GM21515 (cell line): ENCODE data around the gene GALNT5.
A peak's percentile ranks its signal among the peaks of the same experiment; 100 is the strongest.
"Not testable (repeated sequence)": the region's sequence is repeated elsewhere in the genome, so short reads cannot be mapped to it uniquely, and the experiment has no call there.

Source experiments
- ATAC-seq: cut with Tn5 transposase; IDR thresholded peaks from one replicate; pipeline ENCODE4 v1.9.1; 2021; ENCODE audit not compliant: unreplicated experiment

The GALNT5 gene

DNA sequence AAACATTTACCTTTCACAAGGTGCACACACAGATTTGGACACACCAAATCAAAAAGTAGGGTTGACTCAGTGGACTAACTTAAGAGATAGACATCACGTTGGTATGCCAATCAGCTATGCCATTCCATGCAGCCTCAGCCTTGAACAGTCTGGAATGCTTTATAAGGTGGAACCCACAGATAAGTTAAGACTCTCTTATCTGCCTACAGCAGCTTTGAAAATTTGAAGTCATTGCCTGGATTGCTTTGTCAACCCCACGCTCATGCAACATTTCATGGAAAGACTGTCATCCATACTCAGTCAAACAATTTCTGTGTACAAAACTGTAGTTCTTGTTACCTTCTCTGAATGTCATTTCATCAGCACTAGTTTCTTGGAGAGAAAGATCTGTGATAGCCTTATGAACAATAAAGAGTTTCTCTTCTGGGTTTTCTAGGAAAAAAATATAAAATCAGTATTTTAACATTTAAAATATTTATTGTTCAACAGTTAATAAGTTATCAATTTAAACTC is 66.9 kb downstream of the GALNT5 start:
- no peak for ATAC-seq

- no peak for ATAC-seq
Measured at GRCh38 chr2:157325786-157326185, 68.3 kb downstream of the GALNT5 start, which contains the start of gene ERMN. Gene ERMN (minus strand): TSS chr2:157325824. CDS start chr2:157325642, 182 bp downstream.

DNA sequence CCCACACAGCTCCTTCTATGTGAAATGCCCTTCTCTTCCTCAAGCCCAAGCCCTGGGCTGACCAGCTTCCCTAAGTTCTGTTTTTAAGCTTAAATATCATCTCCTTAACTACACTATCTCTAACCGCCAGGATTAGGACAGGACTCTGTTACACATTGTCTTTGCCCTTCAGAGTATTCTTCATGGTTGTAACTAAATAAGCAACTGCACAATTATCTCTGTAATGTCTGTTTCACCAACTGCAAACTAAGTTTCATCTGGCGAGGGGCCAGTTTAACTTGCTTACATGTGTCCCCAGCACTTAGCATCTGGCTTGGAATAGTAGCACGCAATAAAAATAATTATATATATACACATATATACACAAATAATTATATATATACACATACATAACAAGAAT is 69.2 kb downstream of the GALNT5 start:
- no peak for ATAC-seq

DNA sequence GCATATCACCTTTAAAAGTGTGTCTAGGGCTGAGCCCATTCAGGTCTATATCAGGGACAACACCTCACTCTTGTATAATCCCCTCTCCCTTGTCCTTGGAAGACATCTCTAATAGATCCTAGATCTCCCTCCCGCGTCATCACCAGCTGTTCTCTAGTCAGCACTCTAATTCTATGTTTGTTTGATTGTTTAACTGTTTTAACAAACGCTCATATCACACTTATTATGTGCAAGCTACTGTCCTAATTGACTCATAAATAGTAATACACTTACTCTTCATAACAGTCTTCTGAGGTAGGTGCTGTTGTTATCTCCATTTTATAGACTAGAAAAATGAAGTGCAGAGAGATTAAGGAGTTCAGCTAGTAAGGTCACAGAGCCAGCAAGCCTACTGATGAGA is 69.7 kb downstream of the GALNT5 start:
- peak; percentile 12 for ATAC-seq

- peak; percentile 100 for ATAC-seq
Measured at GRCh38 chr2:157327621-157328500, 70.4 kb downstream of the GALNT5 start.

GRCh38 chr2:157329524-157329923 is 72.0 kb downstream of the GALNT5 start:
- ATAC-seq: no peak

- ATAC-seq: no peak
Measured at GRCh38 chr2:157333304-157334047, 76.0 kb downstream of the GALNT5 start.

- ATAC-seq: no peak
Measured at GRCh38 chr2:157334335-157334734, 76.8 kb downstream of the GALNT5 start.

DNA sequence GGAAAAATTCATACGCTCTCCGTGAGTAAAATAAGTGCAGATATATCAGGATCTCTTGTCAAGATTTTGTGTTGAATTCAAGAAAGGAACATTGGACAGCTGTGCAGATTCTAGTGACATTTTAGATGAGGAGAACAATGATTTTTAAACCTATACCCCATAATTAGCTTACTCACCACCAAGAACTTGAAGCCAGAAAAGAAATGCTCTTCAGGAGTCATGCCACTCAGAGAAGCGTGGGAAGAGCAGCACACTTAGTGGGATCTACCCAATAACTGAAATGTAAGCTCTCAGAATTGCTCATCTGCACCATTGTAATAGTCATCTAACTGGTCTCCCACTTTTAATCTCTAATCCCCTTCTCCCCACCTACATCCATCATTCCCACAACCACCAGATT is 77.3 kb downstream of the GALNT5 start:
- ATAC-seq: no peak

- ATAC-seq: peak; percentile 67
Measured at GRCh38 chr2:157336137-157337010, 78.9 kb downstream of the GALNT5 start.

GRCh38 chr2:157337978-157338377 is 80.5 kb downstream of the GALNT5 start:
- no peak for ATAC-seq

GRCh38 chr2:157339965-157340655 is 82.6 kb downstream of the GALNT5 start:
- ATAC-seq: no peak

DNA sequence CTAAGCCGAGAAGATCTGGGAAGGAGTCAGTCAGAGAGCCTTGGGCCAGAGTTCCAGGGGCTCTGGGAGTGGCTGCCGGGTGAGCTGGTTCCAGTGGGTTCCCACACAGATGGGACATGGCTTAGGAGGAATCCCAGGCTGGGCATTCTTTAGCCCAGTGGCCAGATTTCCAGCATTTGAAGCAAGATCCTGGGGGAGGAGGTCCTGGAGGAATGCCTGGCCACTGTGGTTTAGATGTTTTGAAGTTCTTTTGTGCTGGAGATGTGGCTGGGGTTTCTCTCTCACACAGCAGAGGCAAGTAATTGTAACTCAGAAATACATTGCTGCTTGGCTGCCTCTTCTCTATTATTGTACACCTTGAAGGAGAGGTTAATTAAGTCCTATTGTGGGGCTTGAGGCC is 83.9 kb downstream of the GALNT5 start:
- ATAC-seq: not testable (repeated sequence)

DNA sequence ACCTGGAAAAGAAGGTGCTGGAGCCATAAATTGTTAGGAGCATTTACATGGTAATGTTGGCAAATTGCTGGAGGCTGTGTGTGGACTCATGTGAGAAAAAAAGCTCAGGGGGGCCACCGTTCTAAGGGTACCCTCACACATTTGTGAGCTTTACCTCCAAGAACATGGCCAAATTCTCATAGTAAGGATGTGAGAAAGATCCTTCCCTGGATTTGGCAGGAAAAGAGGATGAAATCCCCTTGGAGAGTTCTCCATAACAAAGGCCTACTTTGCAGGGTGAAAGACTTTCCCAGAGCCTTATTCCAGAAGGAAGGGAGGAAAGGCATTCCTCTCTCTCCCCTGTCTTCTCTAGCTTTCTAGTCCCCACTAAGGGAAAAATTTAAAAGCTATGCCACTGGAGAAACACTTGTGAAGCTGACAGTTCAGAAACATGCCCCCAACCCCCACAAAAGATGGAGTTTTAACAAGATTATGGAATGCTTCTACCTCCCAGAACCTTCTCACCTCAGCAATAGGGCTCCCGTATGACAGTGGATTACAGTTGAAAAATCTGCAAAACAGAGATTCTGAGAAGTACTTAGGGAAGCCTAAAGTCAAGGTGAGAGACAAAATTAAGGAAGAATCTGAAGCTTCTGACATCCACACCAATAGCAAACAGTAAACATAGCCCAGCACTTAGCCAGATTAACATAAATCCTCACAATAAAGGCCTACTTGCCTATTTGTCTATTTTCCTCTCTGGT is 88.3 kb downstream of the GALNT5 start:
- no peak for ATAC-seq

DNA sequence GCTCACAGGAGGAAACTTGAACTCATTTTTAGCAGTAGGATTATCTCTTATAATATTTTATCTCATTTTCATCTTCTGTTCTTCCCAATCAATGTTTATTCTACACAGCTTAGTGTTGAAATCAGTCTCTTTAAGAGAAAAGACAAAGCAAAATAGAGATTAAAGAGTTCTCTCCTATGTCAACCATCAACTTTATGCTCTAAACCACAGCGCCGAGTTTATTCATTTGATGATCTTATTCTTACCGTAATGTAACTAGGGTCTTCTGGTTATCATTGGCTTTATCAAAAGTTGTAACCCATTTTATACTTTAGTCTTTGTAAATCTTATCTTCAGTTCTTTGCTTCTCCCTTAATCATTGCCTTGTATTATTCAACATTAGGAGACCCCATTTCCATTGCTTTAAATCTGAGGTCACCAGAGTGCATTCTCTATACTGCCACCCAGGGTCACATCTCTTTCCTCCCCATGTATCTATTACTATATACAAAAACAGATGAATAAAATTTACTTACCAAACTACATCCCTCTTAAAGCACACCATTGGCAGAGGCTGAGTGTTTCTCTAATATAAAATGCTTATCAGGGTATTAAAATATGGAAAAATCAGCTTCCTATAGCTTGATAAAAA is 90.9 kb downstream of the GALNT5 start:
- no peak for ATAC-seq

- ATAC-seq: no peak
Measured at GRCh38 chr2:157349949-157350515, 92.5 kb downstream of the GALNT5 start.

DNA sequence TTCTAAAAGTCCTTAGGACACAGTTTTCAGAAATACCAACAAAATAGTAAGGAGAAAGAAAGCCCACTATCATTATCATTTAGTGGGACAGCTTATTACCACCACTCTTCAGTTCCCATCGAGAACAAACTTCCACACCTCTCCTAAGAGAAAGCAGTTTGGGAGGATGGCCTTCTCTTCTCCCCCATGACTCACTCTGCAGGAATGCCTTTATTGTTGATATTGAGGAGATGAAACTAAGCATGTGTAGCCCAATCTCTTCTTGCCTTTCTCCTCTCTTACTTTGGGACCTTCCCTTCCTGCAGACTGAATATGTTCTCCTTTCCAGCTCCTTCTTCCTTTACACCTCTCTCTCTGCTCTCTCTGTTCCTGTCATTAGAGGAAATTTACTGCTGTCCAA is 98.1 kb downstream of the GALNT5 start:
- ATAC-seq: no peak

- ATAC-seq: no peak
Measured at GRCh38 chr2:157359628-157360027, 102.1 kb downstream of the GALNT5 start.

DNA sequence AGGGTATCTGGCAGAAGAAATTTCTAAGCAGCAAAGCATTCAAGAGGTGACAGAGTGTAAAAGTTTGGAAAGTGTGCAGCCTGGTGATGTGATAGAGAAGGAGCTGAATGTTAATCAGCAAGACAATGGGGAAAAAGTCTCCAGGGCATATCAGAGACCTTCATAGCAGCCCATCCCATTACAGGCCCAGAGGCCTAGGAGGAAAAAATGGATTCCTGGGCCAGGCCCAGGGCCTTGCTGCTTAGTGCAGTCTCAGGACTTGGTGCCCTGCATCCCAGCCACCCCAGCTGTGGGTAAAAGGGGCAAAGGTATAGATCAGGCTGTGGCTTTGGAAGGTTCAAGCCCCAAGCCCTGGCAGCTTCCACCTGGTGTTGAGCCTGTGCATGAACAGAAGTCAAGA is 104.0 kb downstream of the GALNT5 start:
- ATAC-seq: no peak
